ENCODE measurements around the gene BTBD2.

GRCh38 chr19:2053601-2054389 lies 38.3 kb upstream of the BTBD2 start:
- no peak for TF ChIP-seq POLR2A (IDR thresholded peaks at IDR 0.05)
- TF ChIP-seq CTCF (IDR thresholded peaks at IDR 0.05): no peak
- peak in 2 of 3 donors; percentile 16 to 30 for TF ChIP-seq POLR2AphosphoS5 (IDR thresholded peaks at IDR 0.05)
